HG03575 (cell line): Measurements from ENCODE around the gene PRICKLE2.

ENCODE experiments used
- ATAC-seq: cut with Tn5 transposase; IDR thresholded peaks from one replicate; pipeline ENCODE4 v1.9.1; 2021; ENCODE audit not compliant: unreplicated experiment, insufficient number of reproducible peaks, low FRiP score; ENCODE audit errors: extremely low read depth

PRICKLE2 gene

GRCh38 chr3:64147211-64147610 is 78.1 kb downstream of the PRICKLE2 start:
- no peak for ATAC-seq

- ATAC-seq: no peak
These were observed 79.8 kb downstream of the PRICKLE2 start for GRCh38 chr3:64145438-64145837.

DNA sequence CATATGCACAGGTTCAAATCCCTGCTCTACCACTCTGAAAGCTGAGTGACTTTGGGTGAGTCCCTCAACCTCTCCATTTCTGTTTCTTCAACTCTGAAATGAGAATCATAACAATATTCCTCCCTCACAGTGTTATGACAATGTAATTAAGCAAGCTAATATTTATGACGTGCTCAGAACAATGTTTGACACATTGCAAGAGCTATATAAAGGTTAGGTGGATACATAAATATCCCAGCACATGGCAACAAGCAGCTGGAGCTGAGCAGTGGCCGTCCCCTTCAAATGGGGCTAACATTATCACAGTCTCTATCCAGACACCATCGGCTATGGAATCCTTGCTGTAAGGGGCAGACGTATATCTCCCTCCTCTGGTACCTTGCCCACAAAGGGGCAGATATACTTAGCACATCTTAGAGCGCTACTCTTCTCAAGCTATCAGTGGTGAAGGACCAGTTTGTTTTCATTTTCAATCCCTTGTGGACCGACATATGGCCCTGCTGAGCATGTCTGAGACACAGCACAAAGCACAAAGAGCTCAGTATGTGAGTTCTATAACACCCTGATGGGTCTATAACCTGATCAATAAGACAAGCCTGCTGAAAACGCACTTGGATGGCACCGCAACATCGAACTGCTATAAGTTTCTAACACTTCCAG is 80.9 kb downstream of the PRICKLE2 start:
- no peak for ATAC-seq

DNA sequence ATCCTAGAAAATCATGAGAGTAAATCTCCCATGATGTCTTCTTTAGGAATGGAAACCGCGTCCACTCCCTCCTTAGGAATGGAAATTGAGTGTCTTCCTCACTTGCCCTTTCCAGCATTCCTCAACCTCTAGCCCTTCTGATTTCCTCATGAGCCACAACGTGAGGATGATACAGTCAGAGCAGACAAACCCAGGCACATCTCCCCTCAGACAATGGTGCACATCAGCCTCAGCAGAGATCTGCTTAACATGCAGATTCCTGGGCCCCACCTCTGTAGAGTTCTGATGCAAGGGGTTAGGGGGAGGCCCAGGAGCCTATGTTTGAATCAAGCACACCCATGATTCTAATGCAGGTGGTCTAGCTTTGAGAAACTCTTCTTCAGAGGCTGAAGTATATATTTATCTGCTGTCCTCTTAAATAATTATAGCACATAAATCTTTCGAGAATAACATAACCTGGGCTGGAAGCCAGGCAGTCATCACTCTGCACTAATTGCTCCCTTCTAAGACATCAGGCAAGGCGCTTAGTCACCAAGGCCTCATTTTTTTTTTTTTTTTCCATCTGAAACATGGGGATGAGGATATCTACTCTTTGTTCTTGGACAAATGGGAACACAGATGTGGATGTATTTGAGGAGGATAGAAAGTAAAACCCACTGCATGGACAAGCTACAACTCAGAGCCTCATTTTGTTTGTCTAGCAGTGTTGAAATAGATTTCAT is 81.7 kb downstream of the PRICKLE2 start:
- ATAC-seq: no peak

GRCh38 chr3:64141476-64141875 is 83.8 kb downstream of the PRICKLE2 start:
- ATAC-seq: no peak

DNA sequence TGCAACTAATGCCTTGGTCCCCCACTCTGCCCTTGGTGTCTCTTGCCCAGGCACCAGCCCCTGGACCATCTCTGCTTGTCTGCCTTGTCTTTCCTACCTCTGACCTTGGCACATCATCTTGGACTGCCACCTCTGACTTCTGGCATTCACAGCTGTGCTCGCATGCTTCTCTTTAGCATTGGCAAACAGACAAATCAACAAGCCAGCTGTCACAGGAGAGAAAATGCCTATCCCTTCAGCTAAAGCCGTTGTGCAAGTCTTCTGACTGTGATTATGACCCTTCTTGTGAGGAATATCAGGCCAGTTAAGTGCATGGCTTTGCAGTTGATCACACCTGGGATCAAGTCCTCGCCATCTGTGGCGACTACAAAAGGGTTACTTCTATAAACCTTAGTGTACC is 84.6 kb downstream of the PRICKLE2 start:
- no peak for ATAC-seq

GRCh38 chr3:64138656-64139375 is 86.5 kb downstream of the PRICKLE2 start:
- no peak for ATAC-seq

DNA sequence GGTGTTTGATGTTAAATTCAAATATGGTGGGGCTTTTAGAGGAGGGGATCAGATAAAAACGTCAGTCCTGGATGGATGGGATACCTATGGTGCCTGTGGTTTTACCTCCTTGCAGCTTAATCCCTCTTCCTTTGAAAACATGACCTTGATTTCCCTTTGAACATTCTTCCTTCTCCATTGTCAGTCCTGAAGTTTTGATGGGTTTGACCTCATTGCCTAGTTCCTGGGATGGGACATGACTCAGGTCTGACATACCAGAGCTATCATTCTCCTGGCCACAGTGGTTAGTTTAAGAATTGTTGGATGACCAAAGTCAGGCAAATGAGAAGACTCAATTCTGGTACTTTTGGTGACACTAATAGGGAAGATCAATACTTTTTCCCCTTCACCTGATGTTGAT is 87.2 kb downstream of the PRICKLE2 start:
- no peak for ATAC-seq

DNA sequence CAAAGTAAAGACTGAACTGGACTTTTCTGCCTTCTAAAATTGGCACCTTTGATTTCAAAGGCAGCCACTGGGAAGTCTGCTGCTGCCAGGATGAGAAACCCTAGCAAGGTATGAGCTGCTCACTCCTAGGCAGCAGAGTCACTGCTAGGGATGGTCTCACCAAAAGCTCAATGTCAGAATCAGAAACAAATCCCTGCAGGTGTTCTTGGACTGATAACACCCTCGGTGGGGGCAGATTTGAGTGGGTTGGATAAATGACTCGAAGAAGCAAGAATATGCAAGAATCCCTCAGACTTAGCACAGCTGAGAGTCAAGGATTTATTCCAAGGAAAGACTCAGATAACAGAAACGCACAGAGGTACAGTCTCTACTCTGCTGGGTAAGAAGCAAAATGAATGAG is 90.4 kb downstream of the PRICKLE2 start:
- ATAC-seq: no peak

- no peak for ATAC-seq
These were observed 91.3 kb downstream of the PRICKLE2 start for GRCh38 chr3:64133987-64134386.

DNA sequence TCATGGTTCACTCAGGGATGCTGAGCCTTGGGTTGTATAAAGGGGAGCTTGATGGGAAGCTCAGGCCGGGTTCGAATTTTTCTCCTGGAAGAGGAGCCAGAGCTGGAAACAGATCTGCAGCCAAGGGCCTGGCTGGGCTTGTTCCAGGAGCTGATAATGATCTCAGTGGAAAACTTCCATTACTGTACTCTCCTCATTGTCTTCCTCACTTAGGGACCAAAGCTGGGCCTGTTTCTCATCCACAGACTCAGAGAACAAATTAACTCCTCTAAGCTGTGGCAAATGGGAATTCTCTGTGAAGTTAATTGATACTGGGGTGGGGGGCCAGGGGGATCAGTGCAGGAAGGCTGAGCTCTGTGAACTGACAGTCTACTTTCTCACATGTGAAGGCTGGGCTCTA is 92.0 kb downstream of the PRICKLE2 start:
- no peak for ATAC-seq

- no peak for ATAC-seq
These were observed 93.4 kb downstream of the PRICKLE2 start for GRCh38 chr3:64131725-64132469.

DNA sequence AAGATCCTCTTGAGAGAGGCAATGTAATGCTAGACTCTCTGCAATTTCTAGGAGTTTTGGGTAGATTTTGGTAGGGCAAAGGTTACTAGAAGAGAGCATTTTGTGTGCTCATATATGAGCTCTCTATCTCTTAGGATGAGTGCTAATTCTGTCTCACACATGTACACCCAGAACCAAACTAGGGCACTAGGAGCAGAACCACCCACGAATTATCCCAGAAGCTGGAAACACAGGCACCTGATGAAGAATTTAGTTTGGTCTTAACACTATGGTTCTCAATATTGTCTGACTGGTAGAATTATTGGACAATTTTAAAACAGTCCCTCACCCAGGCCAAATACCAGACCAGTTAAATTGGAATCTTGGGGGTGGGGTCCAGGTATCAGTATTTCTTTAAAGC is 94.8 kb downstream of the PRICKLE2 start:
- no peak for ATAC-seq

DNA sequence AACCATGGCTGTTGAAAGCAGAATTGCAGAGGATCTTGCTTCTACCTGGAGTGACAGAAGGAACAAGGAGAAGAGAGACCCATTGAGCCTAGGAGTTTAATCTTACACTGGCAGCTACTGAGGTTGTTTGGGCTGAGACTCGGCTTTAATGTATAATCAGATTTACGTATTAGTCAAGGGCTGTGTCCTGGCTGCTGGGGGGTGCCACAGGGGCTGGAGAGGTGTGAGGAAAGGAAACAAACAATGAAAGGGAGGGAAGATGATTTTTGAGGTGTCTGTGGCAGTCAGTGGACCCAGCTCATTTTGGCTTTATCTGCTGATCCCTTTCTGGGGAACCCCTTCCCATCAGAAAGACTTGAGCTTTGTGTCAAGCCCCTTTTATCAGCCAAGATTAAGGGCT is 95.7 kb downstream of the PRICKLE2 start:
- ATAC-seq: no peak

DNA sequence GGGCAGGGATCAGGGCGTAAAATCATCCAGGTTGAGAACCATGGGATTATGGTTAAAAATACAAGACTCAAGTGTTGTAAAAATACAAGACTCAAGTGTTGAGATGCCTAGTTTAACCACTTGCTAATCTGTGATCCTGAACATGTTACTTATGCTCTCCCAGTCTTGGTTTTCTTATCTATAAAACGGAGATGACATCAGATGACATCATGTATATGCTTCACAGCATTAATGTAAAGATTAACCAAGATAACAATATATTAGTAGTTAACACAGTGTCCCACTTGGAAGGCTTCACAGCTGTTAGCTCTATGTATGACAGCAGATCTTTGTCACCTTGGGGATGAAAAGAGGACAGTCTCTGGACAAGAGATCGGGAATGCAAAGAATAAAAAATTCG is 96.2 kb downstream of the PRICKLE2 start:
- no peak for ATAC-seq

- ATAC-seq: no peak
These were observed 99.7 kb downstream of the PRICKLE2 start for GRCh38 chr3:64125561-64125960.

- no peak for ATAC-seq
These were observed 101.3 kb downstream of the PRICKLE2 start for GRCh38 chr3:64123931-64124330.

DNA sequence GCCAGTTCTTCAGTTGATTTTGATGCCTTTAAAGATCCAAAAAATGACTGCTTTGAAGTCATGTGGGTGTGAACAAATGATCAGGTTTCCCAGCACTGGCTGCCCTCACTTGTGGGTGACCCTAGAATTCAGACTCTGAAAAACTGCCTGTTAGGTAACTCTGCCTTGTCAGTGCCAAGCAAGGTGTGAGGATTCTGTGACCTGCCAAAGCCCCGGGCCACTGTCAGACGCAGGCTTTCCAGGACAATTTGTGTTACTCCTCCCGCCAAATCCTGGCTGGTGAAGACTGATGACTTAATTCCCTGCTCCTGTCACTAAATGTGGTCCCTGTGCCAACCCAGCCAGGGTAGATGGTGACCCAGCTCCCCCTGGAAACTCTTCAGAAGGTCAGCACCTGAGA is 102.8 kb downstream of the PRICKLE2 start:
- no peak for ATAC-seq

- ATAC-seq: no peak
These were observed 103.4 kb downstream of the PRICKLE2 start for GRCh38 chr3:64121750-64122311.
